ENCODE measurements around the gene TEX54. TPM values are rescaled to one million over a fixed set of nuclear protein-coding genes. Genes with fewer than 3 reads are reported as not detected.

The TEX54 gene
- total and polyA plus RNA-seq, 2 of the 13 experiments (the other 11 are each of a cell fraction or from before 2014, with no cell fraction given) = not detected

DNA sequence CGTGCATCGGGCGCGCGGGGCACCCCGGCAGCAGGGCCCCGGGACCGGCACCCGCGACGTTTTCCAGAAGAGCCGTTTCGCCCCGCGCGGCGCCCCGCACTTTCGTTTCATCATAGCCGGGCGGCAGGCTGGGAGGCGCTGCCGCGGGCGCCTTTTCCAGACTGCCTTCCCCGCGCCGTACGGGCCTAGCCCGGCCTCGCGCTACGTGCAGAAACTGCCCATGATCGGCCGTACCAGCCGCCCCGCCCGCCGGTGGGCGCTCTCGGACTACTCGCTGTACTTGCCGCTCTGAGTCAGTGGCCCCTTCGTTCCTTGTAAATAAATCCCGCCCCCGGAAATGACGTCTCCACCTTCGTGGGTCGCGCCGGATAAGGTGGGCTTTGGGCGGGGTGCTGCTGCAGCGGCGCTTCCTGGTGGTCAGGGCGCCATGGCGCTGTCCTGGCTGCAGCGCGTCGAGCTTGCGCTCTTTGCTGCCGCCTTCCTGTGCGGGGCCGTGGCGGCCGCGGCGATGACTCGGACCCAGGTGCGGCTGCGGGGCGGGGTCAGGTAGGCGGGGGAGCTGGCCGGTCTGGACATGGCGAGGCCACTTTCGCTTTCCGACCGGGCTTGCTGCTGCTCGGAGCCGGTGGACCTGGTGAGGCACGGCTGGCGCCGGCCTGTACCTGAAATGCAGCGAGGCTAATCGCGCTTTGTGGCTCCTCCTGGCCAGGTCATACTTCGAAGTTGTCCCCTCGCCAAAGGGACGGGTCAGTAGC is 45.5 kb downstream of the TEX54 start, which contains the start of gene TMEM179B (continued):
- no peak for TF ChIP-seq NPAS2 (CRISPR knock-in tag; IDR thresholded peaks at IDR 0.05; ENCODE audit: borderline replicate concordance)
- no peak for TF ChIP-seq FOXK2 (IDR thresholded peaks at IDR 0.05)
- TF ChIP-seq SNAPC5 (CRISPR knock-in tag; IDR thresholded peaks at IDR 0.05; ENCODE audit: borderline replicate concordance) = peak; percentile 95
- no peak for TF ChIP-seq ZNF260 (CRISPR knock-in tag; IDR thresholded peaks at IDR 0.05; ENCODE audit: borderline replicate concordance, low read depth)
- no peak; the same call in 1 of the 2 replicates for TF ChIP-seq NCOR1 (IDR thresholded peaks at IDR 0.05; ENCODE audit: borderline replicate concordance, low read length)
- peak; percentile 49; the same call in 1 of the 2 replicates for TF ChIP-seq ZNF564 (CRISPR knock-in tag; IDR thresholded peaks at IDR 0.05)
- no peak; the same call in 1 of the 2 replicates for TF ChIP-seq HIVEP1 (CRISPR knock-in tag; IDR thresholded peaks at IDR 0.05)
- peak; percentile 67; the same call in 1 of the 2 replicates for TF ChIP-seq ZNF674 (CRISPR knock-in tag; IDR thresholded peaks at IDR 0.05; ENCODE audit: low read depth)
- no peak for TF ChIP-seq ZEB1 (IDR thresholded peaks at IDR 0.05; ENCODE audit: insufficient replicate concordance, low read depth)
- TF ChIP-seq AHR (CRISPR knock-in tag; IDR thresholded peaks at IDR 0.05) = peak; percentile 95
- no peak for TF ChIP-seq BCLAF1 (IDR thresholded peaks at IDR 0.05)
- peak; percentile 28; the same call in 1 of the 2 replicates for TF ChIP-seq TBP (CRISPR knock-in tag; IDR thresholded peaks at IDR 0.05)
- TF ChIP-seq ZNF598 (CRISPR knock-in tag; IDR thresholded peaks at IDR 0.05; ENCODE audit: borderline replicate concordance) = peak; percentile 78; the same call in 1 of the 2 replicates
- TF ChIP-seq ZNF788 (CRISPR knock-in tag; IDR thresholded peaks at IDR 0.05; ENCODE audit: borderline replicate concordance) = peak; percentile 91
- TF ChIP-seq ZNF709 (CRISPR knock-in tag; IDR thresholded peaks at IDR 0.05) = peak; percentile 79
- TF ChIP-seq PTBP1 (IDR thresholded peaks at IDR 0.05; ENCODE audit: low read depth, low read length, poor library complexity, severe bottlenecking) = peak; percentile 89
- TF ChIP-seq POGZ (CRISPR knock-in tag; IDR thresholded peaks at IDR 0.05) = peak; percentile 46; the same call in 1 of the 2 replicates
- peak; percentile 81; the same call in 1 of the 2 replicates for TF ChIP-seq ZNF619 (CRISPR knock-in tag; IDR thresholded peaks at IDR 0.05)
- no peak for TF ChIP-seq TEAD2 (CRISPR knock-in tag; IDR thresholded peaks at IDR 0.05)
- TF ChIP-seq SRY (CRISPR knock-in tag; IDR thresholded peaks at IDR 0.05) = no peak
- peak; percentile 61; the same call in 1 of the 2 replicates for TF ChIP-seq BCL6 (CRISPR knock-in tag; IDR thresholded peaks at IDR 0.05)
- TF ChIP-seq, protein P1, sequence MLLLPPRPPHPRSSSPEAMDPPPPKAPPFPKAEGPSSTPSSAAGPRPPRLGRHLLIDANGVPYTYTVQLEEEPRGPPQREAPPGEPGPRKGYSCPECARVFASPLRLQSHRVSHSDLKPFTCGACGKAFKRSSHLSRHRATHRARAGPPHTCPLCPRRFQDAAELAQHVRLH (CRISPR knock-in tag; IDR thresholded peaks at IDR 0.05; ENCODE audit: borderline replicate concordance, low read depth) = peak; percentile 87; the same call in 1 of the 2 replicates
- TF ChIP-seq TEAD3 (CRISPR knock-in tag; optimal IDR thresholded peaks at IDR 0.05; ENCODE audit: borderline replicate concordance) = peak; percentile 22
- 0 out of 2 replicates have a peak, but pooled peaks have one; percentile 19 for TF ChIP-seq ZBTB14 (CRISPR knock-in tag; IDR thresholded peaks at IDR 0.05)
